Measurements from ENCODE around the gene AIFM2.
A peak's percentile ranks its signal among the peaks of the same experiment; 100 is the strongest.
"Not testable (repeated sequence)": the region's sequence is repeated elsewhere in the genome, so short reads cannot be mapped to it uniquely, and the experiment has no call there.

The AIFM2 gene

GRCh38 chr10:70132098-70133029 is at the start of gene AIFM2:
Gene AIFM2, minus strand, starts transcription at chr10:70132825. Its CDS starts 8,741 bp downstream, at chr10:70124084.
- peak; percentile 92 for DNase-seq

- not testable (repeated sequence) for DNase-seq
Measured at GRCh38 chr10:70179209-70179608, 46.6 kb upstream of the AIFM2 start.

GRCh38 chr10:70178139-70178725 is 45.6 kb upstream of the AIFM2 start:
- DNase-seq, result no peak

- DNase-seq, result no peak
Measured at GRCh38 chr10:70176441-70176840, 43.8 kb upstream of the AIFM2 start.

- no peak for DNase-seq
Measured at GRCh38 chr10:70175516-70175915, 42.9 kb upstream of the AIFM2 start.

GRCh38 chr10:70174058-70174741 is 41.6 kb upstream of the AIFM2 start:
- DNase-seq, result no peak

GRCh38 chr10:70169649-70170364 is 37.2 kb upstream of the AIFM2 start:
- no peak for DNase-seq

- DNase-seq, result no peak
Measured at GRCh38 chr10:70169011-70169410, 36.4 kb upstream of the AIFM2 start.

- DNase-seq, result no peak
Measured at GRCh38 chr10:70167246-70167645, 34.6 kb upstream of the AIFM2 start.

GRCh38 chr10:70166394-70166793 is 33.8 kb upstream of the AIFM2 start:
- no peak for DNase-seq

- DNase-seq, result no peak
Measured at GRCh38 chr10:70164163-70164562, 31.5 kb upstream of the AIFM2 start.

GRCh38 chr10:70163448-70163847 is 30.8 kb upstream of the AIFM2 start:
- no peak for DNase-seq

GRCh38 chr10:70162892-70163201 is 30.2 kb upstream of the AIFM2 start:
- no peak for DNase-seq

GRCh38 chr10:70162151-70162891 is 29.7 kb upstream of the AIFM2 start:
- DNase-seq, result no peak

- no peak for DNase-seq
Measured at GRCh38 chr10:70160798-70161197, 28.2 kb upstream of the AIFM2 start.

- not testable (repeated sequence) for DNase-seq
Measured at GRCh38 chr10:70159366-70159765, 26.7 kb upstream of the AIFM2 start.

- DNase-seq, result no peak
Measured at GRCh38 chr10:70158113-70158512, 25.5 kb upstream of the AIFM2 start.

- no peak for DNase-seq
Measured at GRCh38 chr10:70155255-70155838, 22.7 kb upstream of the AIFM2 start.

GRCh38 chr10:70148516-70148915 is 15.9 kb upstream of the AIFM2 start:
- no peak for DNase-seq

GRCh38 chr10:70147259-70147625 is 14.6 kb upstream of the AIFM2 start:
- DNase-seq, result no peak

- DNase-seq, result peak; percentile 96
Measured at GRCh38 chr10:70146489-70147258, 14.0 kb upstream of the AIFM2 start, which contains the start of gene TYSND1. Gene TYSND1, minus strand, starts transcription at chr10:70146700. Its CDS starts 114 bp downstream, at chr10:70146586.

All from 8988T (cell line).